GM12878 (cell line): ENCODE data around the gene HSPA12B. TPM values are rescaled to one million over a fixed set of nuclear protein-coding genes. Genes with fewer than 3 reads are reported as not detected.

Source experiments
- ATAC-seq: fragments of 200-7000 bp; cut with Tn5 transposase; 3 replicates; pipeline ENCODE4 v1.9.1; 2020; ENCODE audit warnings: mild to moderate bottlenecking, moderate library complexity
- BruUV-seq: library from RNA; stranded (reverse); fragments of 400-500 nt; replicated peaks from 2 replicates; lab custom pipeline; 2021; lab: Mats Ljungman, UMichigan
- CTCF ChIA-PET: fragments of 300-600 bp; sonication (Branson Sonifier 250); formaldehyde crosslinking; extraction: SDS; loops from one replicate; lab custom pipeline; 2021; ENCODE audit warnings: inconsistent platforms; lab: Yijun Ruan, JAX
- POLR2A ChIA-PET: fragments of 350-600 bp; formaldehyde crosslinking; extraction: SDS; loops from one replicate; lab custom pipeline; 2021; ENCODE audit warnings: inconsistent platforms; lab: Charles Lee
- RAD21 ChIA-PET: fragments of 300-600 bp; sonication (Branson Sonifier 250); formaldehyde crosslinking; loops from one replicate; lab custom pipeline; 2023; ENCODE audit warnings: antibody characterized with exemption; ENCODE audit not compliant: unreplicated experiment; lab: Charles Lee
- SMC1A ChIA-PET: fragments of 300-600 bp; sonication (Branson Sonifier 250); formaldehyde crosslinking; loops from one replicate; lab custom pipeline; 2023; ENCODE audit not compliant: unreplicated experiment, uncharacterized antibody; lab: Charles Lee
- DNase-seq: peaks from one replicate; pipeline ENCODE4 v3.0.0-alpha.2; 2011; ENCODE audit warnings: low read depth, low spot score
- FAIRE-seq: peaks from 3 replicates; lab custom pipeline; 2011; peaks lifted over from hg19 to GRCh38; lab: Jason Lieb, UNC
- H2AFZ ChIP-seq: 2 replicates; pipeline ENCODE4 v1.6.0; 2011; ENCODE audit warnings: low read depth, low read length, control low read depth; ENCODE audit not compliant: control insufficient read depth
- H3K27ac ChIP-seq: 2 replicates; pipeline ENCODE4 v1.5.1; 2011; ENCODE audit warnings: control low read depth; ENCODE audit not compliant: control insufficient read depth, insufficient read depth
- H3K27me3 ChIP-seq, 2 experiments: replicated peaks in 1 of 2; 2 replicates each; pipeline versions ENCODE4 v1.6.0 to v1.6.1; 2011; ENCODE audit warnings: low read length in 1 of 2; ENCODE audit not compliant: control insufficient read depth in 2 of 2, insufficient read depth in 2 of 2
- H3K36me3 ChIP-seq, 2 experiments: 2 replicates each; pipeline ENCODE4 v1.5.1; 2011; ENCODE audit warnings: low read length in 1 of 2; ENCODE audit not compliant: control insufficient read depth in 2 of 2, insufficient read depth in 2 of 2
- H3K4me1 ChIP-seq: 2 replicates; pipeline ENCODE4 v1.6.1; 2011; ENCODE audit warnings: mild to moderate bottlenecking, low read length, moderate library complexity, mixed read lengths; ENCODE audit not compliant: control insufficient read depth, insufficient read depth
- H3K4me2 ChIP-seq: 2 replicates; pipeline ENCODE4 v1.6.0; 2011; ENCODE audit warnings: control low read depth; ENCODE audit not compliant: control insufficient read depth, insufficient read depth
- H3K4me3 ChIP-seq: fragments of 200-600 bp; sonication (generic); 2 replicates; pipeline ENCODE4 v1.5.1; 2016
- H3K79me2 ChIP-seq: 2 replicates; pipeline ENCODE4 v1.6.0; 2011; ENCODE audit warnings: low read length; ENCODE audit not compliant: control insufficient read depth, insufficient read depth
- H3K9ac ChIP-seq: 2 replicates; pipeline ENCODE4 v1.8.0; 2011; ENCODE audit warnings: low read length, control low read depth, mixed read lengths; ENCODE audit not compliant: control insufficient read depth, insufficient read depth
- H3K9me3 ChIP-seq: replicated peaks from 3 replicates; pipeline ENCODE4 v1.5.1; 2011; ENCODE audit warnings: mild to moderate bottlenecking, low read length; ENCODE audit not compliant: control insufficient read depth, insufficient read depth
- H4K20me1 ChIP-seq: 2 replicates; pipeline ENCODE4 v1.6.0; 2011; ENCODE audit not compliant: control insufficient read depth, insufficient read depth
- NR2C1 ChIP-seq: fragments of 450-650 bp; IDR thresholded peaks from 2 replicates; pipeline ENCODE4 v1.6.1; 2017; ENCODE audit warnings: antibody characterized with exemption, mild to moderate bottlenecking, moderate library complexity
- POLR2A ChIP-seq: IDR thresholded peaks from 2 replicates; pipeline ENCODE4 v1.6.1; 2011; ENCODE audit warnings: low read depth, mild to moderate bottlenecking, low read length
- REST ChIP-seq: IDR thresholded peaks from 2 replicates; pipeline ENCODE4 v1.6.1; 2012; ENCODE audit warnings: mild to moderate bottlenecking, low read depth, low read length
- WGBS: methylation state at CpG from one replicate; pipeline ENCODE4 v1.1.6; 2016; ENCODE audit warnings: low lambda C conversion rate; ENCODE audit not compliant: insufficient replicate concordance, insufficient coverage; ENCODE audit errors: missing lambda C conversion rate; 5-methylcytosine and 5-hydroxymethylcytosine counted together
- in situ Hi-C: fragments of 300-500 bp; cut with MboI; formaldehyde crosslinking; loops from 9 replicates; pipeline ENCODE4 v1.14.3; 2018; ENCODE audit warnings: mixed read lengths
- intact Hi-C: fragments of 100-400 bp; cut with micrococcal nuclease; formaldehyde crosslinking; loops from one replicate; pipeline ENCODE4 v1.14.2; 2022; ENCODE audit not compliant: unreplicated experiment
- polyA plus RNA-seq, 11 experiments: library from polyadenylated mRNA; depleted of rRNA in 4 of 11; unstranded in 6 of 11; stranded (reverse) in 5 of 11; fragments of >200 nt; fragmentation: Nextera tagmentation in 4 of 11; fragmentation: Illumina TruSeq in 1 of 11; extraction: Ambion mirVana in 4 of 11; extraction: Trizol in 1 of 11; gene quantifications; 1 replicate in 1 of 11; 2 replicates in 10 of 11; pipeline versions ENCODE4 v1.2.1 to v1.2.3, GENCODE V29; 2011 to 2016; ENCODE audit warnings: inconsistent platforms in 2 of 11, missing spikeins in 2 of 11, low read depth in 1 of 11
- total RNA-seq, 4 experiments: library from RNA; depleted of rRNA in 3 of 4; stranded (reverse); fragments of >200 nt in 3 of 4; fragmentation: Illumina TruSeq in 1 of 4; extraction: Trizol in 1 of 4; gene quantifications; 2 replicates each; pipeline versions ENCODE4 v1.2.1 to v1.2.3, GENCODE V29; 2013 to 2021

HSPA12B gene
- total and polyA plus RNA-seq, 10 of the 15 experiments (the other 5 are each of a cell fraction or from before 2014, with no cell fraction given): 0.08 TPM; not detected in 9

- Histone ChIP-seq H3K79me2 (peaks cover 14% of the 10 kb centered on the region), H3K4me1 (peaks cover 17% of the 10 kb centered on the region), H3K36me3 (no peaks in the 10 kb centered on the region), H4K20me1 (no peaks in the 10 kb centered on the region), H3K9ac (no peak overlapping the region), H3K4me3 (peak overlapping the region; percentile 17; the same call in 1 of the 2 replicates), H3K27me3 (no peaks in the 10 kb centered on the region), H3K4me2 (peak overlapping the region; percentile 19), H3K9me3 (no peaks in the 10 kb centered on the region), H3K27ac (no peak overlapping the region), H2AFZ (no peak overlapping the region)
- WGBS: 61% methylated on average over 5 of the region's 5 CpGs
- peak; percentile 13 for FAIRE-seq
- DNase-seq: no peak
- ATAC-seq: no peak
- no peak for TF ChIP-seq NR2C1
- TF ChIP-seq REST: peak; percentile 45; the same call in 1 of the 2 replicates
- TF ChIP-seq POLR2A: no peak
- ChIA-PET POLR2A (interaction anchor here (0.5 to 2.4 kb wide), 4 partner anchors 12 to 61 kb away, joined by 3 to 12 read pairs (median 4); partner anchors contain the start of gene AP5S1), SMC1A (interaction anchor here (0.7 to 4.6 kb wide), 8 partner anchors 12 to 284 kb away, joined by 3 to 43 read pairs (median 4); partner anchors contain the start of genes ADISSP and AP5S1), RAD21 (interaction anchor here (0.5 to 5.2 kb wide), 10 partner anchors 9 to 284 kb away, joined by 3 to 31 read pairs (median 6); partner anchors contain the start of genes ADISSP, AP5S1 and CDC25B), CTCF (interaction anchor here (0.7 to 4.8 kb wide), 21 partner anchors 8 to 298 kb away, joined by 3 to 85 read pairs (median 5); partner anchors contain the start of genes ADISSP, AP5S1 and CDC25B)
- no TSS peak for BruUV-seq
- in situ Hi-C loops (no loop called here), intact Hi-C loops (loop anchor here (1.0 to 10.0 kb wide), 4 partner anchors 33 to 295 kb away; partner anchors contain the start of genes AP5S1 and RNF24)
These were observed 55.0 kb downstream of the HSPA12B start for GRCh38 chr20:3787324-3788014.
